A172 (cell line): ENCODE data around the gene U2AF2. TPM values are rescaled to one million over a fixed set of nuclear protein-coding genes. Genes with fewer than 3 reads are reported as not detected.
A peak's percentile ranks its signal among the peaks of the same experiment; 100 is the strongest.

Experiments
- DNase-seq: peaks from one replicate; pipeline ENCODE4 v3.0.0-alpha.2; 2015; ENCODE audit warnings: low spot score
- total RNA-seq: library from RNA; depleted of rRNA; stranded (reverse); fragments of >200 nt; shearing (Covaris generic); gene quantifications from 2 replicates; pipeline ENCODE4 v1.2.3, GENCODE V29; 2014

The U2AF2 gene
- total RNA-seq, 1 experiment from 2014 or later, result 143 TPM

- no peak for DNase-seq
These were observed 33.1 kb upstream of the U2AF2 start for GRCh38 chr19:55621673-55622231.

- DNase-seq, result no peak
These were observed 32.4 kb upstream of the U2AF2 start for GRCh38 chr19:55622242-55622969.

- DNase-seq, result no peak
These were observed 31.7 kb upstream of the U2AF2 start for GRCh38 chr19:55623130-55623529.

GRCh38 chr19:55623561-55623960 is 31.3 kb upstream of the U2AF2 start:
- no peak for DNase-seq

- peak; percentile 89 for DNase-seq
These were observed 30.5 kb upstream of the U2AF2 start, which contains the start of gene ZNF784 for GRCh38 chr19:55624109-55625003. ZNF784 (minus strand) TSS chr19:55624566; CDS start chr19:55624561, 5 bp downstream.

GRCh38 chr19:55625004-55625326 is 29.9 kb upstream of the U2AF2 start:
- no peak for DNase-seq

- no peak for DNase-seq
These were observed 28.5 kb upstream of the U2AF2 start for GRCh38 chr19:55626350-55626749.

- peak; percentile 93 for DNase-seq
These were observed 22.4 kb upstream of the U2AF2 start for GRCh38 chr19:55632463-55632834.

- DNase-seq, result no peak
These were observed 21.0 kb upstream of the U2AF2 start for GRCh38 chr19:55633861-55634260.

- DNase-seq, result no peak
These were observed 19.5 kb upstream of the U2AF2 start for GRCh38 chr19:55635334-55635717.

- no peak for DNase-seq
These were observed 18.9 kb upstream of the U2AF2 start for GRCh38 chr19:55635856-55636440.

GRCh38 chr19:55636723-55637122 is 18.1 kb upstream of the U2AF2 start:
- no peak for DNase-seq

- no peak for DNase-seq
These were observed 17.3 kb upstream of the U2AF2 start for GRCh38 chr19:55637534-55637933.

- peak; percentile 69 for DNase-seq
These were observed 15.9 kb upstream of the U2AF2 start for GRCh38 chr19:55638864-55639359.

- no peak for DNase-seq
These were observed 14.7 kb upstream of the U2AF2 start for GRCh38 chr19:55640043-55640576.

GRCh38 chr19:55640577-55641425 is 14.0 kb upstream of the U2AF2 start, which contains the start of gene ZNF580:
ZNF580 (plus strand) TSS chr19:55641002; CDS start chr19:55642509, 1,507 bp downstream.
- peak; percentile 46 for DNase-seq

GRCh38 chr19:55641426-55642152 is 13.2 kb upstream of the U2AF2 start:
- no peak for DNase-seq

- no peak for DNase-seq
These were observed 12.5 kb upstream of the U2AF2 start for GRCh38 chr19:55642153-55643002.
